ENCODE results near the gene OPRM1.

The OPRM1 gene

GRCh38 chr6:154187203-154187602 lies 148.2 kb downstream of the OPRM1 start:
- no peaks in the 10 kb centered on the region for H3K79me2 ChIP-seq (ENCODE audit: insufficient read depth, low read length)
- no peak overlapping the region for H3K9ac ChIP-seq (ENCODE audit: low read depth, low read length)
- DNase-seq (no peak), ATAC-seq (ENCODE audit: insufficient read depth, low read depth) (no peak)
- H3K9me3 ChIP-seq (ENCODE audit: insufficient read depth, low read length, severe bottlenecking), result peaks cover 7% of the 10 kb centered on the region
- no peaks in the 10 kb centered on the region for H3K27me3 ChIP-seq (ENCODE audit: insufficient read depth, low read length, poor library complexity)
- no peaks in the 10 kb centered on the region for H3K4me1 ChIP-seq (ENCODE audit: insufficient read depth, low read length)
- H3K4me2 ChIP-seq (ENCODE audit: insufficient read depth, low read length), result no peak overlapping the region
- no peak overlapping the region for H3K4me3 ChIP-seq (ENCODE audit: low read depth in 1 of 2, low read length in 2 of 2)
- H2AFZ ChIP-seq (ENCODE audit: low read depth, low read length), result no peak overlapping the region
- no peaks in the 10 kb centered on the region; the same call in 1 of the 2 replicates for H3K36me3 ChIP-seq (ENCODE audit: insufficient read depth, low read length)
- H3K27ac ChIP-seq (ENCODE audit: low read length), result no peak overlapping the region
- H4K20me1 ChIP-seq (ENCODE audit: insufficient read depth, low read length), result no peaks in the 10 kb centered on the region
- TF ChIP-seq EZH2 (IDR thresholded peaks at IDR 0.05; ENCODE audit: borderline replicate concordance, low read depth, low read length, severe bottlenecking), result no peak
- TF ChIP-seq CTCF (IDR thresholded peaks at IDR 0.05; ENCODE audit: borderline replicate concordance, extremely low read depth, low read length, poor library complexity, severe bottlenecking), result no peak

- H3K4me3 ChIP-seq (ENCODE audit: low read depth in 1 of 2, low read length in 2 of 2), result no peak overlapping the region
- no peak overlapping the region for H3K27ac ChIP-seq (ENCODE audit: low read length)
- H3K9ac ChIP-seq (ENCODE audit: low read depth, low read length), result no peak overlapping the region
- no peak overlapping the region for H3K4me2 ChIP-seq (ENCODE audit: insufficient read depth, low read length)
- no peaks in the 10 kb centered on the region for H3K27me3 ChIP-seq (ENCODE audit: insufficient read depth, low read length, poor library complexity)
- no peaks in the 10 kb centered on the region for H4K20me1 ChIP-seq (ENCODE audit: insufficient read depth, low read length)
- no peak for TF ChIP-seq EZH2 (IDR thresholded peaks at IDR 0.05; ENCODE audit: borderline replicate concordance, low read depth, low read length, severe bottlenecking)
- no peak for TF ChIP-seq CTCF (IDR thresholded peaks at IDR 0.05; ENCODE audit: borderline replicate concordance, extremely low read depth, low read length, poor library complexity, severe bottlenecking)
- no peaks in the 10 kb centered on the region for H3K4me1 ChIP-seq (ENCODE audit: insufficient read depth, low read length)
- ATAC-seq (ENCODE audit: insufficient read depth, low read depth), result no peak
- no peak overlapping the region for H2AFZ ChIP-seq (ENCODE audit: low read depth, low read length)
- DNase-seq, result no peak
- peaks cover 7% of the 10 kb centered on the region for H3K9me3 ChIP-seq (ENCODE audit: insufficient read depth, low read length, severe bottlenecking)
- H3K36me3 ChIP-seq (ENCODE audit: insufficient read depth, low read length), result no peaks in the 10 kb centered on the region; the same call in 1 of the 2 replicates
- H3K79me2 ChIP-seq (ENCODE audit: insufficient read depth, low read length), result no peaks in the 10 kb centered on the region
Observed at GRCh38 chr6:154187714-154188113, 148.7 kb downstream of the OPRM1 start.

- no peaks in the 10 kb centered on the region for H3K27me3 ChIP-seq (ENCODE audit: insufficient read depth, low read length, poor library complexity)
- DNase-seq, result no peak
- TF ChIP-seq CTCF (IDR thresholded peaks at IDR 0.05; ENCODE audit: borderline replicate concordance, extremely low read depth, low read length, poor library complexity, severe bottlenecking) (no peak), EZH2 (IDR thresholded peaks at IDR 0.05; ENCODE audit: borderline replicate concordance, low read depth, low read length, severe bottlenecking) (no peak)
- H3K9ac ChIP-seq (ENCODE audit: low read depth, low read length), result no peak overlapping the region
- no peak overlapping the region for H3K4me3 ChIP-seq (ENCODE audit: low read depth in 1 of 2, low read length in 2 of 2)
- no peaks in the 10 kb centered on the region for H3K79me2 ChIP-seq (ENCODE audit: insufficient read depth, low read length)
- no peaks in the 10 kb centered on the region for H3K4me1 ChIP-seq (ENCODE audit: insufficient read depth, low read length)
- peaks cover 19% of the 10 kb centered on the region for H3K36me3 ChIP-seq (ENCODE audit: insufficient read depth, low read length)
- H3K9me3 ChIP-seq (ENCODE audit: insufficient read depth, low read length, severe bottlenecking), result no peaks in the 10 kb centered on the region
- no peaks in the 10 kb centered on the region for H4K20me1 ChIP-seq (ENCODE audit: insufficient read depth, low read length)
- no peak for ATAC-seq (ENCODE audit: insufficient read depth, low read depth)
- no peak overlapping the region for H3K4me2 ChIP-seq (ENCODE audit: insufficient read depth, low read length)
- no peak overlapping the region for H3K27ac ChIP-seq (ENCODE audit: low read length)
- no peak overlapping the region for H2AFZ ChIP-seq (ENCODE audit: low read depth, low read length)
Observed at GRCh38 chr6:154196333-154196885, 157.4 kb downstream of the OPRM1 start.
